Liver (tissue), 9 donors: ENCODE data around the gene ARID3A. TPM values are rescaled to one million over a fixed set of nuclear protein-coding genes. Genes with fewer than 3 reads are reported as not detected.
A peak's percentile ranks its signal among the peaks of the same experiment; 100 is the strongest.

Experiments
- DNase-seq: peaks from one replicate; pipeline ENCODE4 v3.0.0-alpha.2; 2017; ENCODE audit warnings: low spot score
- H3K27ac ChIP-seq, 2 donors: one replicate each; pipeline ENCODE4 v1.7.0; 2013; ENCODE audit warnings: inconsistent platforms in 2 of 2, low read length in 2 of 2, control low read depth in 1 of 2, low read depth in 1 of 2, mild to moderate bottlenecking in 1 of 2
- H3K27me3 ChIP-seq, 4 donors: one replicate each; pipeline versions ENCODE4 v1.6.1 to v1.7.0; 2013; ENCODE audit warnings: low read length in 3 of 4, inconsistent platforms in 1 of 4, mild to moderate bottlenecking in 1 of 4, moderate library complexity in 1 of 4; ENCODE audit not compliant: control insufficient read depth in 4 of 4, insufficient read depth in 4 of 4
- H3K36me3 ChIP-seq, 4 donors: one replicate each; pipeline versions ENCODE4 v1.6.1 to v1.7.0; 2013; ENCODE audit warnings: low read length in 3 of 4, mild to moderate bottlenecking in 3 of 4, low read depth in 1 of 4, moderate library complexity in 1 of 4; ENCODE audit not compliant: control insufficient read depth in 4 of 4, insufficient read depth in 3 of 4
- H3K4me1 ChIP-seq, 4 donors: one replicate each; pipeline versions ENCODE4 v1.6.1 to v1.7.0; 2013; ENCODE audit warnings: low read length in 3 of 4, mild to moderate bottlenecking in 3 of 4, moderate library complexity in 1 of 4; ENCODE audit not compliant: control insufficient read depth in 4 of 4, insufficient read depth in 4 of 4
- H3K4me3 ChIP-seq, 3 donors: one replicate each; pipeline versions ENCODE4 v1.6.1 to v1.7.0; 2013; ENCODE audit warnings: low read length in 3 of 3, control low read depth in 1 of 3, low read depth in 1 of 3, mild to moderate bottlenecking in 1 of 3
- H3K9ac ChIP-seq, 2 donors: one replicate each; pipeline ENCODE4 v1.7.0; 2013; ENCODE audit warnings: low read length in 2 of 2, mild to moderate bottlenecking in 2 of 2, moderate library complexity in 2 of 2, control low read depth in 1 of 2, low read depth in 1 of 2
- H3K9me3 ChIP-seq, 4 donors: one replicate each; pipeline versions ENCODE4 v1.6.1 to v1.7.0; 2013; ENCODE audit warnings: low read length in 3 of 4; ENCODE audit not compliant: control insufficient read depth in 4 of 4
- EGR1 ChIP-seq, 2 donors: IDR thresholded peaks; 2 replicates each; pipeline ENCODE4 v1.6.1; 2016 to 2018; ENCODE audit warnings: antibody characterized with exemption in 2 of 2, low read depth in 2 of 2
- FOXA1 ChIP-seq: IDR thresholded peaks from 2 replicates; pipeline ENCODE4 v1.6.1; 2016; ENCODE audit warnings: antibody characterized with exemption
- FOXA2 ChIP-seq: IDR thresholded peaks from 2 replicates; pipeline ENCODE4 v1.6.1; 2016; ENCODE audit warnings: antibody characterized with exemption
- GABPA ChIP-seq, 2 donors: IDR thresholded peaks in 1 of 2; conservative IDR thresholded peaks in 1 of 2; 2 replicates each; pipeline ENCODE4 v1.6.1; 2016; ENCODE audit warnings: antibody characterized with exemption in 2 of 2, mild to moderate bottlenecking in 1 of 2, moderate library complexity in 1 of 2
- HNF4A ChIP-seq, 2 donors: conservative IDR thresholded peaks; 2 replicates each; pipeline ENCODE4 v1.6.1; 2016; ENCODE audit warnings: antibody characterized with exemption in 2 of 2, mild to moderate bottlenecking in 2 of 2
- HNF4G ChIP-seq: IDR thresholded peaks from 2 replicates; pipeline ENCODE4 v1.6.1; 2016; ENCODE audit warnings: antibody characterized with exemption
- JUND ChIP-seq, 2 donors: IDR thresholded peaks; 2 replicates each; pipeline ENCODE4 v1.6.1; 2016; ENCODE audit warnings: antibody characterized with exemption in 2 of 2
- NR2F2 ChIP-seq: IDR thresholded peaks from 2 replicates; pipeline ENCODE4 v1.6.1; 2016; ENCODE audit warnings: antibody characterized with exemption
- RAD21 ChIP-seq, 2 donors: IDR thresholded peaks; 2 replicates each; pipeline ENCODE4 v1.6.1; 2016; ENCODE audit warnings: antibody characterized with exemption in 2 of 2, mild to moderate bottlenecking in 2 of 2
- RXRA ChIP-seq, 2 donors: IDR thresholded peaks; 2 replicates each; pipeline ENCODE4 v1.6.1; 2017 to 2018; ENCODE audit warnings: antibody characterized with exemption in 2 of 2, mild to moderate bottlenecking in 1 of 2
- SP1 ChIP-seq: IDR thresholded peaks from 2 replicates; pipeline ENCODE4 v1.6.1; 2018; ENCODE audit warnings: antibody characterized with exemption, mild to moderate bottlenecking
- TAF1 ChIP-seq: conservative IDR thresholded peaks from 2 replicates; pipeline ENCODE4 v1.6.1; 2016; ENCODE audit warnings: antibody characterized with exemption, mild to moderate bottlenecking
- YY1 ChIP-seq: IDR thresholded peaks from 2 replicates; pipeline ENCODE4 v1.6.1; 2016; ENCODE audit warnings: antibody characterized with exemption, mild to moderate bottlenecking
- WGBS: extraction: QIAGEN DNeasy Blood & Tissue Kit; methylation state at CpG from one replicate; pipeline ENCODE4 v1.1.7; 2013; 5-methylcytosine and 5-hydroxymethylcytosine counted together
- polyA plus RNA-seq, 2 donors: library from polyadenylated mRNA; stranded (reverse) in 1 of 2; unstranded in 1 of 2; fragments of 200-250 nt in 1 of 2; fragments of >200 nt in 1 of 2; fragmentation: Nextera tagmentation in 1 of 2; extraction: Ambion mirVana in 1 of 2; gene quantifications; one replicate each; pipeline versions ENCODE4 v1.2.1 to v1.2.3, GENCODE V29; 2013 to 2015
- total RNA-seq, 2 donors: library from RNA; depleted of rRNA; stranded (reverse); fragments of >200 nt; gene quantifications; one replicate each; pipeline ENCODE4 v1.2.3, GENCODE V29; 2014
- TF ChIP-seq, protein P1 (sequence below): IDR thresholded peaks from 2 replicates; pipeline ENCODE4 v1.6.1; 2016; ENCODE audit warnings: antibody characterized with exemption, mild to moderate bottlenecking
- TF ChIP-seq, protein P2 (sequence below): fragments of 150-350 bp; IDR thresholded peaks from 2 replicates; pipeline ENCODE4 v1.5.1; 2017; ENCODE audit warnings: improper control_type of control experiment, low read depth, low read length; ENCODE audit not compliant: missing input control
- TF ChIP-seq, protein P3 (sequence below): IDR thresholded peaks from 2 replicates; pipeline ENCODE4 v1.6.1; 2016; ENCODE audit warnings: antibody characterized with exemption
- TF ChIP-seq, protein P4 (sequence below): IDR thresholded peaks from 2 replicates; pipeline ENCODE4 v1.6.1; 2016; ENCODE audit warnings: antibody characterized with exemption
- TF ChIP-seq, protein P5 (sequence below): IDR thresholded peaks from 2 replicates; pipeline ENCODE4 v1.6.1; 2016; ENCODE audit warnings: antibody characterized with exemption
- donor health status: healthy.
- donor health status: healthy.
- donor health status: healthy.
- donor health status: healthy.
- donor health status: healthy.

ARID3A gene
- total and polyA plus RNA-seq, 4 donors, result 0.74 to 42.4 (median 3.1) TPM

DNA sequence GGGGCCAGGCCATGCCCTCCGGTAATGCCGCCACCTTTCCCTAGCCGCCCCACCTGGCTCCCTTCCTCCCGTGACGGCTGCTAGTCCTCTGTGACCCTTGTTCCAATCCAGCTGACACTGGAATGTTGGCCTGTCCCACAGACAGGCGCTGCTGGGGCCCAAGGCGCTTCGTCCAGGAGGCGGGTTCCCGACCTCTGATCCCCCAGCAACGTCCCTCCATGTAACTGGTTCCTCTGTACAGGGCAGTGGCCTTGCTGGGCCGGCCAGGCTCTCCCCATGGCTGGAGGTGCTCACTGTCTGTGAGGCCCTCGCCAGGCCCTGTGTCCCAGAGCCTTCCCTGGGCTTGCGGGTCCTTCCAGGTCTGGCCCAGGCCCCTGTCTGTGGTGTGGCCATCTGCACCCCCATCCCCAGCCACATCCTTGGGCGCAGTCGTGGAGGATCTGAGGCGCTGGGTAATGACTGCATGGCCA is 67.6 kb downstream of the ARID3A start:
- H3K27me3 ChIP-seq, result no peaks in the 10 kb centered on the region
- H3K9me3 ChIP-seq, result no peaks in the 10 kb centered on the region
- H3K4me3 ChIP-seq, result no peak overlapping the region
- peak overlapping the region; percentile 60 to 64 for H3K27ac ChIP-seq
- no peak for TF ChIP-seq HNF4G
- no peak for TF ChIP-seq EGR1 (IDR thresholded peaks at IDR 0.05; ENCODE audit: low read depth in 2 of 2)
- no peak for TF ChIP-seq RAD21 (IDR thresholded peaks at IDR 0.05)
- TF ChIP-seq GABPA (IDR thresholded peaks at IDR 0.05 in 1 of 2, conservative IDR thresholded peaks at IDR 0.05 in 1 of 2), result no peak
- no peak for TF ChIP-seq JUND (IDR thresholded peaks at IDR 0.05)
- TF ChIP-seq, protein P1, sequence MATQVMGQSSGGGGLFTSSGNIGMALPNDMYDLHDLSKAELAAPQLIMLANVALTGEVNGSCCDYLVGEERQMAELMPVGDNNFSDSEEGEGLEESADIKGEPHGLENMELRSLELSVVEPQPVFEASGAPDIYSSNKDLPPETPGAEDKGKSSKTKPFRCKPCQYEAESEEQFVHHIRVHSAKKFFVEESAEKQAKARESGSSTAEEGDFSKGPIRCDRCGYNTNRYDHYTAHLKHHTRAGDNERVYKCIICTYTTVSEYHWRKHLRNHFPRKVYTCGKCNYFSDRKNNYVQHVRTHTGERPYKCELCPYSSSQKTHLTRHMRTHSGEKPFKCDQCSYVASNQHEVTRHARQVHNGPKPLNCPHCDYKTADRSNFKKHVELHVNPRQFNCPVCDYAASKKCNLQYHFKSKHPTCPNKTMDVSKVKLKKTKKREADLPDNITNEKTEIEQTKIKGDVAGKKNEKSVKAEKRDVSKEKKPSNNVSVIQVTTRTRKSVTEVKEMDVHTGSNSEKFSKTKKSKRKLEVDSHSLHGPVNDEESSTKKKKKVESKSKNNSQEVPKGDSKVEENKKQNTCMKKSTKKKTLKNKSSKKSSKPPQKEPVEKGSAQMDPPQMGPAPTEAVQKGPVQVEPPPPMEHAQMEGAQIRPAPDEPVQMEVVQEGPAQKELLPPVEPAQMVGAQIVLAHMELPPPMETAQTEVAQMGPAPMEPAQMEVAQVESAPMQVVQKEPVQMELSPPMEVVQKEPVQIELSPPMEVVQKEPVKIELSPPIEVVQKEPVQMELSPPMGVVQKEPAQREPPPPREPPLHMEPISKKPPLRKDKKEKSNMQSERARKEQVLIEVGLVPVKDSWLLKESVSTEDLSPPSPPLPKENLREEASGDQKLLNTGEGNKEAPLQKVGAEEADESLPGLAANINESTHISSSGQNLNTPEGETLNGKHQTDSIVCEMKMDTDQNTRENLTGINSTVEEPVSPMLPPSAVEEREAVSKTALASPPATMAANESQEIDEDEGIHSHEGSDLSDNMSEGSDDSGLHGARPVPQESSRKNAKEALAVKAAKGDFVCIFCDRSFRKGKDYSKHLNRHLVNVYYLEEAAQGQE, result peak; percentile 44
- TF ChIP-seq, protein P2, sequence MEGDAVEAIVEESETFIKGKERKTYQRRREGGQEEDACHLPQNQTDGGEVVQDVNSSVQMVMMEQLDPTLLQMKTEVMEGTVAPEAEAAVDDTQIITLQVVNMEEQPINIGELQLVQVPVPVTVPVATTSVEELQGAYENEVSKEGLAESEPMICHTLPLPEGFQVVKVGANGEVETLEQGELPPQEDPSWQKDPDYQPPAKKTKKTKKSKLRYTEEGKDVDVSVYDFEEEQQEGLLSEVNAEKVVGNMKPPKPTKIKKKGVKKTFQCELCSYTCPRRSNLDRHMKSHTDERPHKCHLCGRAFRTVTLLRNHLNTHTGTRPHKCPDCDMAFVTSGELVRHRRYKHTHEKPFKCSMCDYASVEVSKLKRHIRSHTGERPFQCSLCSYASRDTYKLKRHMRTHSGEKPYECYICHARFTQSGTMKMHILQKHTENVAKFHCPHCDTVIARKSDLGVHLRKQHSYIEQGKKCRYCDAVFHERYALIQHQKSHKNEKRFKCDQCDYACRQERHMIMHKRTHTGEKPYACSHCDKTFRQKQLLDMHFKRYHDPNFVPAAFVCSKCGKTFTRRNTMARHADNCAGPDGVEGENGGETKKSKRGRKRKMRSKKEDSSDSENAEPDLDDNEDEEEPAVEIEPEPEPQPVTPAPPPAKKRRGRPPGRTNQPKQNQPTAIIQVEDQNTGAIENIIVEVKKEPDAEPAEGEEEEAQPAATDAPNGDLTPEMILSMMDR, result no peak
- TF ChIP-seq FOXA1, result no peak
- TF ChIP-seq, protein P3, sequence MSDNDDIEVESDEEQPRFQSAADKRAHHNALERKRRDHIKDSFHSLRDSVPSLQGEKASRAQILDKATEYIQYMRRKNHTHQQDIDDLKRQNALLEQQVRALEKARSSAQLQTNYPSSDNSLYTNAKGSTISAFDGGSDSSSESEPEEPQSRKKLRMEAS, result no peak
- TF ChIP-seq RXRA (IDR thresholded peaks at IDR 0.05), result peak; percentile 56 to 73
- peak; percentile 25 for TF ChIP-seq NR2F2
- TF ChIP-seq SP1, result peak; percentile 75
- TF ChIP-seq, protein P4, sequence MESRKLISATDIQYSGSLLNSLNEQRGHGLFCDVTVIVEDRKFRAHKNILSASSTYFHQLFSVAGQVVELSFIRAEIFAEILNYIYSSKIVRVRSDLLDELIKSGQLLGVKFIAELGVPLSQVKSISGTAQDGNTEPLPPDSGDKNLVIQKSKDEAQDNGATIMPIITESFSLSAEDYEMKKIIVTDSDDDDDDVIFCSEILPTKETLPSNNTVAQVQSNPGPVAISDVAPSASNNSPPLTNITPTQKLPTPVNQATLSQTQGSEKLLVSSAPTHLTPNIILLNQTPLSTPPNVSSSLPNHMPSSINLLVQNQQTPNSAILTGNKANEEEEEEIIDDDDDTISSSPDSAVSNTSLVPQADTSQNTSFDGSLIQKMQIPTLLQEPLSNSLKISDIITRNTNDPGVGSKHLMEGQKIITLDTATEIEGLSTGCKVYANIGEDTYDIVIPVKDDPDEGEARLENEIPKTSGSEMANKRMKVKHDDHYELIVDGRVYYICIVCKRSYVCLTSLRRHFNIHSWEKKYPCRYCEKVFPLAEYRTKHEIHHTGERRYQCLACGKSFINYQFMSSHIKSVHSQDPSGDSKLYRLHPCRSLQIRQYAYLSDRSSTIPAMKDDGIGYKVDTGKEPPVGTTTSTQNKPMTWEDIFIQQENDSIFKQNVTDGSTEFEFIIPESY, result no peak
- TF ChIP-seq TAF1, result no peak
- peak; percentile 57 for TF ChIP-seq YY1
- TF ChIP-seq FOXA2, result no peak
- TF ChIP-seq, protein P5, sequence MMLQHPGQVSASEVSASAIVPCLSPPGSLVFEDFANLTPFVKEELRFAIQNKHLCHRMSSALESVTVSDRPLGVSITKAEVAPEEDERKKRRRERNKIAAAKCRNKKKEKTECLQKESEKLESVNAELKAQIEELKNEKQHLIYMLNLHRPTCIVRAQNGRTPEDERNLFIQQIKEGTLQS, result no peak
- peak; percentile 68 to 72 for TF ChIP-seq HNF4A (conservative IDR thresholded peaks at IDR 0.05)
- 56% methylated on average over 17 of the region's 17 CpGs for WGBS
- H3K9ac ChIP-seq, result no peak overlapping the region
- peaks cover 0 to 8% (median under 1%) of the 10 kb centered on the region in 4 donors for H3K36me3 ChIP-seq
- H3K4me1 ChIP-seq, result peaks cover 23 to 39% (median 31%) of the 10 kb centered on the region in 4 donors
- no peak for DNase-seq
